NAMALWA (cell line): ENCODE results near the gene LAMC2.
A peak's percentile ranks its signal among the peaks of the same experiment; 100 is the strongest.

Experiments used
- DNase-seq: peaks from one replicate; pipeline ENCODE4 v3.0.0-alpha.2; 2015; ENCODE audit warnings: low spot score

Gene LAMC2

DNA sequence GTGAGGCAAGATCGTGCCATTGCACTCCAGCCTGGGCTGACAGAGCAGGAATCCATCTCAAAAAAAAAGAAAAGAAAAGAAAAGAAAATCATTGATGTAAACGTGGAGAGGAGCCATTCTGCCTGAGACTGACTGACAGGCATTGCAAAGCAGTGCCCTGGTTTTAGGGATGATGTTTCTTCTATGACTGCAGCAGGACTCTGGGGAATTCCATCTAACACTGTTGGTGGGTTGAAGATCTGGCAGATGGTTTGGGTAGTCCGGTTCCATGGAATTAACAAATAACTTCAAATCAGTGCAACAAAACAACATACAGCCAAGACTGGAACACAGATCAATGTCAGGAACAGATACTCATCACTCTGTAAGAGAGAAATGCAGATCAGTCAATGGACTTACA lies 17.8 kb upstream of the LAMC2 start:
- DNase-seq: no peak

DNA sequence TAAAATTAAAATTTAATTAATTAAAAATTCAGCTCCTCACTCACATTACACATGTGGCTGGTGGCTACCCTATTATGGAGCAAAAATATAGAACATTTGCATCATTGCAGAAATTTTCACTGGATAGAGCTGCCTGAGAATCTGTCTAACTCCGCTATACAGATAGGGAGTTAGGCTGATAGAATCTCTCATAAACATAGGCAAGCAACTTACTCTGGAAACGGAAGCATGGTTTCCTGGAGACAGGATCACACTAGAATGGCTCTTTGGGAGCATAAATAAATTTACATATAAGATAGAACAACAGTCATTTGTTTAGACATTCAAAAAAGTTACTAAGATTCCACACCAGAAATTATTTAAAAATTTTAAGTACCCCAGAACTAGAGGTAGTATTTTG lies 12.2 kb upstream of the LAMC2 start:
- DNase-seq: no peak

DNA sequence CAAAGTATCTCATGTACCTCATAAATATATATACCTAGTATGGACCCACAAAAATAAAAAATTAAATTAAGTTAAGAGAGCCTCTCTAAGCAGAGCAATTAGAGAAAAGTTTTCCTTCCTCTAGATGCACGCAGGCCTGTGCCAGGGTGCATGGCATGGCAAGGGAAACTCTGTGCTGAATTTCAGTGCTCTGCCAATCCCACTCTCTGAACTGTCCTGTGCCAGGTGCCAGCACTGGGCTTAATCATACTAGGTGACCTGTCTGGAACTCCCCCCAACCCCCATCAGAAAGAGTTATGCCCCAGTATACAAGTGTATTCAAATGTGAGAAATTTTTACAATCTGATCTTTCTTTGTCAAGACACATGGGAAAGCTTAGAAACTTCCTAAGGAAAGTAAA lies 10.4 kb upstream of the LAMC2 start:
- no peak for DNase-seq

DNA sequence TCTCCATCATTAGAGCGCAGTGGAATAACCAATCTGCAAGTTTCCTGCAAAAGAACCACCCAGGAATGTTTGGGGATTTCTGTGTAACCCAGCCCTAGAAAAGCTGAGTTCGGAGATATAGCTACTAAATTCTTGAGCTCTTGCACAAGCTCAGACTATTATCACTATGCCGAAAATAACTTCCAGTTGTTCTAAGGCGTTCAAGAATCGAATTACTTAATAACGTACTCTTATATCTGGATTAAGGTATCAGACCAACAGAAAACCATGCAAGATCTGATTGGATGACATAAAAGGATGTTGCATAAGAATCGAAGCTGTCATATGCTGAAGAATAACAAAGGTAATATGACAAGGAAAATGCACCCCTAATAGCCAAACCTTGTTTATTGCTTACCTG lies 7.5 kb upstream of the LAMC2 start:
- no peak for DNase-seq

DNA sequence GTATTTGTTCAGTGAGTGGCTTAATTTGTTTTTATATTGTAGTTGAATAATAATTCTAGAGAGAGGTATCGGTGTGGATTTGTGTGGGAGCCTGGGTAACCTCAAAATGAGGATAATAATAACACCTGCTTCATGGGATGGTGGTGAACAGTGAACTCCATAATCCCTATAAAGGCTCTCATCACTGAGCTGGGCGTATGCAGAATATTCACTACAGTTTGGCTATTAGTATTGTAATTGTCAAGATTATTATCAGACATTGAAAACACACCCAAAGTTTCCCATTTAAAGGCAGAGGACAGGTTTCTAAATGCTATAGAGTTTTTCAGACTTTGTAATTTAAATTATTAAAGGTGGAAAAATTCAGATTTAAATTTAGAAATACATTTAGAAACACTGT lies 7.0 kb upstream of the LAMC2 start:
- DNase-seq: no peak

DNA sequence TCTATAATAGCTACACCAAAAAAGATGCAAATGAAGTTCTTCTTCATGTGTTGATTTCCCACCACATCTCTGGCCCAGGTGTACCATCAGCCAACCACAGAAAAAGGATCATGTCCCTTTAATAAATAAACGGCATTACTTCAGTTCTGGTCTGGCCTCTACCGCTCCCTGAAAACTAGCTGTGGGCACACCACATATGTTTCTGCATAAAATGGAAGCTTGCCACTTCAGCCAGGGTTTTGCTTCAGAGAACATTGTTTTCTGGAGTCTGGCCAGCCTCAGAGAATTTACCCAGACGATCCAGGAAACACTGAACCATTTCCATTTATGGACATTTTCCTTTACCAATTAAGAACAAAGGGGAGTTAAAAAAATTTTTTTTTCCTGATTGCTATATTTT lies 5.8 kb upstream of the LAMC2 start:
- no peak for DNase-seq

DNA sequence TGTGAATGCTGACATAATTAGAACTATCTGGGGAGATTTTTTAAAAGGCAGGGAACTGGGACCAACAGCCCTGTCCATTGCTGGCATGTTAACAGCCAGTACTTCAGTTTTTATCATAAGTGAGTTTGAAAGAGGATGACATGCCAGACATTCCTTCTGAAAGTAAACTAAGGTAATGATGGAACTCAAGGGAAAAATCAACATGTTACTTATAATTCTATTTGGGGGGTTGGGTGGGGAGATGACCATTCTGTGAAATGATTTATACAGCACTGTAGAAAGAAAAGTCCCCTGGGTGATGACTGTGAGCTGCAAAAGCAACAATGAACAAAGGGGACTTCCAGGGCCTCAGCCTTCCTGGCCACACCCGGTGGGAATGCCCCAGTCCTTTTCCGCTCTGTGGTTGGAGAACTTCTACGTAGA lies 5.4 kb upstream of the LAMC2 start:
- no peak for DNase-seq

DNA sequence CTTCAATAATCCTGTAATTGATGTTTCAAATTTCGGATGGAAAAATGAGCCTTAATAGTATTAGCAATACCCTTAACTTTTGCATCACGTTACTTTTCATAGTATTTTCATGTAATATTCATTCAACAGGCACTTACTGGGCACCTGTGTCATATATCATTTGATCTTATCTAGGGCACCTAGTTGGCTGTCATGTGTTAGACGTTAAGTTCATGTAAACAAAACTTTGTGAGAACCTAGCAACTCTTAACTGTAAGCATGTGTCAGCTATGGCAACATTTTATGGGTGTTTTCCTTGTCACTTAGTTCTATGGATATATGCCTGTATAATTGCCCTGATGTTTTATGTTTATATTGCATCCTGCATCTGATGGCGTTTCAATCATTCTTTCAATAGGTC lies 777 bp downstream of the LAMC2 start:
- DNase-seq: no peak

DNA sequence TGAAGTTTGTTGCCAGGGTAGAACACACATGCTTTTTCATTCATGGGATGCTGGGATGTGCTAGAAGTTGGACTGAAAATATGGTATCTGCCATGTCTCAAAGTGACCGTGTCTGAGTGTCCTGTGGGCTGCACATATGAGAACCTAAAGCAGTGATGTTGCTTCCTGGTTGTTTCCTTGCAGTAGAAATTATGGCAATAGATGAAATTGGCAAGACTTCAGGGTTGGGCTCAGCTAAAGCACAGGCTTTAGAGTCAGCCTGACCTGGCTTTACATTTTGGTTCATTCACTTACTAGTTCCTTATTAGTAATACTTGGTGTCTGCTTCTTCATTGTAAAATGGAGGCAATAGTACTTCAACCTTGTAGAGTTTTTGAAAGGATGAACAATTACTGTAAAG lies 2.2 kb downstream of the LAMC2 start:
- no peak for DNase-seq

DNA sequence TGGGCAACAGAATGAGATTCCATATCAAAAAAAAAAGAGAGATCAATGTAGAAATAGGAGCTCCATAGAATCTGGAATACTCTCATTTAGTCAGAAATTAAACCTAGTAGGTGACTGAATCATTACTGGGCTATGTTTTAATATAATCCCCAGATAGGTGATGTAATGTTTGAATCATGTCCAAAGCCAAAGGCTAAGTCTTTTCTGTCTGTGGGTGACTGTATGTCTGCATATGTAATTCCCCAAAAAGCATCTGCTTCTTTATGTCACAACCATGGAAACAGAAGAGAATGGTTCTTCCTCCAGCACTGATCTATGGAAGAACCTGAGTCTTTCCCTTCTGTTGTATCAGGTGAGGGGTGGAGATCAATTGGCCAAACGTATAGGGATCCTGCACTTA lies 5.8 kb downstream of the LAMC2 start:
- DNase-seq: no peak

DNA sequence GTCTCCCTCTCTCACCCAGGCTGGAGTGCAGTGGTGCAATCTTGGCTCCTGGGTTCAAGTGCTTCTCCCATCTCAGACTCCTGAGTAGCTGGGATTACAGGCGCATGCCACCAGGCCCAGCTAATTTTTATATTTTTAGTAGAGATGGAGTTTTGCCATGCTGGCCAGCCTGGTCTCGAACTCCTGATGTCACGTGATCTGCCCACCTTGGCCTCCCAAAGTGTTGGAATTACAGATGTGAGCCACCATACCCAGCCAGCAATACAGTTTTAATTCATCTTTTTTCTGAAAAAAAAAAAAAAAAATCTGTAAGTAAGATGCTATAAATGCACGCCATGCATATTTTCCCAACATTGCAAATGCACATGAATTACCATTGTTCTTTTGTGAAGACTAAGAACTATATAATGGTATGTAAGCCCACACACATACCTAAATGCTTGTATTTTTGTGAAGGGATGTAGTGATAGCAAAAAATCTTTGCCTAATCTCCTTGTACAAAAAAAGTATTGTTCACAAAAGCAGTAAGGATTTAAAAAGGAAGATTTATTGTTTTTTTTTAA lies 8.0 kb downstream of the LAMC2 start:
- no peak for DNase-seq

DNA sequence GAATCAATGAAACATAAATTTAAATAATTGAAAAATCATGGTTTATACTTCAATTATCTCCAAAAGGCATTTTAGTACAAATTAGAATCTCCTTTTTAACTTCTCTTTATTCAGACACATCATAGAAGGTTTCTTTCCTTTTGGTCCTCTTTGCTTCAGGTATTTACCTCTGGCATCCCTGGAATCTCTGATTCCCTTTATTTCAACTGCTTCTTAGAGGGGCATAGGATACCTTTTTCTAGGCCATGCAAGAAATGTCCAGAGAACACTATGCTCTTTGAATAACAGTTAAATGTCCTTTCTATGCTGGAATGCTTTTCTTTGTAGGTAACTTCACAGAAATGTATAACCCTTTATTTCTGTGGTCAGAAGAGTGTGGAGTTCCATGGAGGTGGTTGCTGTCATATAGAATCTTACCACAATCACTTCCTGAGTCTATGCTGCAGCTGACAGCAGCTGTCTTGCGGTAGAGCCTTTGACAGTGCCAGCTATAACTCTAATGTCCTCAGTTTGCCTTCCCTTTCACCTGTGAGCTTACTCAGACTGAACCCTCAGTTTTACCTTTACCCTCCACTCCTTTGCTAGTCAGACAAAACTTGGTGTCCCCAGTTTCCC lies 8.6 kb downstream of the LAMC2 start:
- peak; percentile 49 for DNase-seq

DNA sequence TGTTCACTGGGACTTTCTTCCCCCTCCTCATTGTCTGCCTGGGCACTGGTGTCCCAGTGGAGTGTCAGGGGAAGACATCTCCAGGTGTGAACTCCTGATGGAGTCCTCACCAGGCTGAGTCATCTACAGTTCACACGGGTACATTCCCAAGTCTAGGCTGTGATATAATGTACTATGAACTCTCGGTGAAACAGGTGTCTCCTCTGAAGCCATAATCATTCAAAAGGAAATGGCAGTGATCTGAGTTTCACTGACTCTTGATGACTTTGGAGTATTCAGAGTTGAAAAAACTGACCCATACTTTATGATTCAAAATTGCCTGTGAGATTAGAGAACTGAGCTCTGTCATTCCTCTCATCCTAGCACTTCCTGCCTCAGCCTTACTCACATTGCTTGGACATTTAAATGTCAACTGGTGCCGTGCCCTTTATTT lies 9.1 kb downstream of the LAMC2 start:
- no peak for DNase-seq

DNA sequence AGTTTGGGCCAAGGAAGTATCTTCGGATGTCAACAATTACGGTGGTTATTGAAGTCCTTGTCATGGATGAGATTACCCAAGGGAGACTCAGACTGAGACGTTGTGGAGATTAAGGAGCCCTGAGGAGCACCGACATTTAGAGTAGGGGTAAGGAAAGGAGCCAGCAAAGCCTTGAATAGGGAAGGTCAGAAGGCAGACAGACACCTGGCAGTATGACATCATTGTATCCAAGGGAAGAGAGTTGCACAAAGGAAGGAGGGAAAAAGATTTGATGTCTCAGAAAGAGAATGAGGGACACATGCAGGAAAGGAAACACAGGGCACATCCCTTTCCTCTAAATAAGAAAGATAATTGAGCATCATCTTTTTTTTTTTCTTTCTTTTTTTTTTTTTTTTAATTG lies 11.7 kb downstream of the LAMC2 start:
- DNase-seq: no peak

DNA sequence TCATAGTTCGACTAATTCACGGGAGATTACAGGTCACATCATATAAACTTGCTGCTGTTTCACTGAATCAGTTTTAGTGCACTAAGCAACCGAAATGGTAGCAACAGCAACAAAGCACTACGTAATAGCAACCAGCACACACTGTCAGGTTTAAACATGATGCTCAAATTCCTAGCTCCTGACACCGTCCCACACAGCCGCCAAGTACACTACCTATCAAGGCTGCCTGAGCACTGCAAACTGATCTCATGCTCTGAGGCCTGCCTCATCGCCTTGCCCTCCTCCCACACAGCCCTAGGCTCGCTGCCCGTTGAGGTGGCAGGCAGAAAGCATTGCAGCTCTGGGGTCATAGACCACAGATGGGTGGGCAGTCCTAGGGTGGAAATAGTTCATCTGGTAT lies 12.4 kb downstream of the LAMC2 start:
- no peak for DNase-seq

DNA sequence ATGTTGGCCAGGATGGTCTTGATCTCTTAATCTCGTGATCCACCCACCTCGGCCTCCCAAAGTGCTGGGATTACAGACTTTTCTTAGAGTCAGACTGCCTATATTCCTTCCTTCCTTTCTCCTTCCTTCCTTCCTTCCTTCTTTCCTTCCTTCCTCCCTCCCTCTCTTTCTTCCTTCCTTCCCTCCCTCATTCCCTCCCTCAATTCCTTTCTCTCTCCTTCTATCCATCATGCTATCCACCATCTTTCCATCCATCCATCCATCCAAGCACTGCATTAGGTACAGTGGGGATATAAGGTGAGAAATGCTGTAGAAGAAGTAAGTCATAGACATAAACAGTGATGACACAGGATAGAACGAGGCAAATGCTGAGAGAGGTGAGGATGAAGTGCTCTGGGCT lies 13.2 kb downstream of the LAMC2 start:
- no peak for DNase-seq

DNA sequence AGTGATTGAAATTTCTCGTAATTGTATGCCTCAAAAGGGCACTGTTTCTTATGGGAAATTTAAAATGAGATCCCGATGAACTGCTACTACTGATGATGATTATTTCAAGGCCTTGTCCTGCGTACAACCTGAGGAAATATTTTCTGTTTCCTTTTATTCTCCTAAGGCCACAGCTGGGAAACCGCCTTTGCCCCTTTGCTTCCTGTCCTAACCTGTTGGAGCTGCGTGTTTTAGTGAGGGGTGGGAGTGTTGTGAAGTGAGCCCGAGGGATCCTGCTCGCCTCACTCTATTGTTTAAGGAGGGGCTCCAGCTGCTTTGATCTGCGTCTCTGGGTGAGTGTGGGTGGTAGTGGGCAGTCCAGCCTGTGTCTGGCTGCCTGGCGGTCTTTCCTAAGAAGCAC lies 14.4 kb downstream of the LAMC2 start:
- no peak for DNase-seq

DNA sequence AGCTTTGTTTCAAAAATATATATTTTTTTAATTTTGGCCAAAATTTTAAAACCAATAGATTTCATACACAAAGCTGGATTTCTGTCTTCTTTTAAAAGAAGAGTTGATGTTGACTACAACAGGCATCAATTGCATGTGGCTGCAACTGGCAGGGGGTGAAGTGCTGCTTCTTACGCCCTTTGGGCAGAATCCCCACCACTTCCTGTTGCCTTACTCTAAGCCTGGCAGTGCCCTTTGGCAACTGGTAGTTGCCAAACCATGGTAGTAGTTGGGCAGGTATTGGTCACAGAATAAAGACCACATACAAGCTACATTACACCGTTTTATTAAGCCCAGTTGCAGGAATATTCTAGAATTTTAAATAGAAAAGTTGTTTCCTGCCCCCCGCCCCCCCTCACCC lies 17.0 kb downstream of the LAMC2 start:
- no peak for DNase-seq

DNA sequence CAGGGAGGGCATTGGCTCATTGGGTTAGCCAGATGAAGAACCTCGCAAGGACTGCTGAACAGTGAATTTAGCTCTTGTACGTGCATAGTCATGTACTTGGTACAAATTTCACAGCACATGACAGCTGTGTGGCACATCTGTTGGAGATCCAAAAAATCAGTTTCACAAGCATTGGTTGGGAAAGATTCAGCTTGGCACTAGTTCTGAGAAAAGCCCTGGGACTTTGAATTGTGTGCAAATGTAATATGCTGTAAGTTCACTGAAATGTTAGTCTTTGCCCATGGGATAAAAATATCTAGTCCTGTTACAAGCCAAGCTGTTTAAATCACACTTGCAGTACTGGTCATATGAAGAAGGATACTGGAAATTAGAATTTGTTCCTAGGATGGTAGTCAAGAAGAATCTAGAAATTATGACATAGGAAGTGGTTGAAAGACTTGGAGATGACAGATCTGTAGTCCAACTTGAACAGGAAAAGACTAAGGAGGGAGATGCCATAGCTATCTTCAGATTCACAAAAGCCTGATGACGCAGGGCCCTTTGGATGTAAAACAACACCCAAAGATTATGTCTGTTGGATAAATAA lies 19.2 kb downstream of the LAMC2 start:
- DNase-seq: no peak

DNA sequence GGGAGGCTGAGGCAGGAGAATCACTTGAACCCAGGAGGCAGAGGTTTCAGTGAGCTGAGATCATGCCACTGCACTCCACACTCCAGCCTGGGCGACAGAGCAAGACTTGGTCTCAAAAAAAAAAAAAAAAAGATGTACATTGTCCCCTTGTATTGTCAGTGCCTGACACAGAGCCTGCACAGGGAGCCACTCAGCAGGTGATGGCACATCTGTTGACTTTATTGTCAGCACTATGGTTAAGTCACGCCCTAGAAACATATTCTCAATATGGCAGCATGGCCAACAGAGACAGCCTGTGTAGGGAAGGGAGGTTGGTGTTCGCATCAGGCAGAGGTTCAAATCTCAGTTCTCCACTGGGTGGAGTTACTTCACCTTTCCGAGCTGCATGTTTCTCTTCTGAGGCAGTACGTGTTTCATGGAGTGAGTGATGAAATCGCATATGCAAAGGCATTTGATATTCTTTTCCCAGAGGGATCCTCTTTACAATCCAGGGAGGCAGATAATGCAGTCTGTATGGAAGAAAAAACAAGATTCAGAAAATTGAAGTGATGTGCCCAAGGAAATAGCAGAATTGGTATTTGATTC lies 20.6 kb downstream of the LAMC2 start:
- DNase-seq: no peak

DNA sequence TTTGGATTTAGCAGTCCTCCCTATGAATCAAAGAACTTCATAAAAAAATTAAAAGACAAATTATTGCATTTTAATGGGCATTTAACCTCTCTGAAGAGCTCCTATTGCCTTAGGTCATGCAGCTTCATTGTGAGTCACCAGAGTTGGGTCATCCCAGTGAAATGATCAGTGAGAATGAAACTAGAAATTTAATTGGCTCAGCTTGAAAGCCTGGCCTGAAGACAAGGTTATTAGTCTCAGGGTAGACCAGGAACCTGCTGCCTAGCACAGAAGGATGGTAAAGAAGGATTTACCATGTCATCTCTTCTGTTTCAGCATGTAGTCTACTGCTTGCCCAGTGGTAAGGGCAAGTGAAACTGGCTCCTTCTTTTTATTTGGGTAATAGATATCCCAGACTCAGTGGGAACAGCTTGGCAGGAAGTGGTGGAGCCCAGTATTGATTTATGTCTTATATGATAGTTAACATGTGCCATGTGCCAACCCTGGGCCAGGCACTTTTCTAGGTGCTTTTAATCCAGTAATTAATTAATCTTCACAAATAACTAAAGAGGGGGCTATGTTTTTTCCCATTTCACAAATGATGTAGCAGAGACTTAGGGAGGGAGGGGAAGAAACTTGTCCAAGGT lies 23.6 kb downstream of the LAMC2 start:
- no peak for DNase-seq

DNA sequence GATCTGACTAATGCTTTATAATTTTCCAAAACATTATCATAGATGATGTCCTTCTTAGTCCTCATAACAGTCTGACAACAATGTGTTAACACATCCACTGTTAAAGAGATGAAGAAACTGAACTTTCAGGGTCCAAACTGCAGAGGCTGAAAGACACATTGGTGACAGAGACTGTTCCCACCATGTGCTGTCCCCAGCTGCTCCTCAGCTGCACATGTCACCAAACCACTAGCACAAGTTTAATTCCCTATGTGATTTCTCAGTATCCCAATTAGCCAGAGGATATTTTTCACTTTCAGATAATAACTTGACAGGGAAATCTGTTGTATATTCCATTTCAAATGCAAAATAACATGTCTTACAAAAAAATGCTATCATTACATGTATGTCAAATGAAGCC lies 24.6 kb downstream of the LAMC2 start:
- no peak for DNase-seq

DNA sequence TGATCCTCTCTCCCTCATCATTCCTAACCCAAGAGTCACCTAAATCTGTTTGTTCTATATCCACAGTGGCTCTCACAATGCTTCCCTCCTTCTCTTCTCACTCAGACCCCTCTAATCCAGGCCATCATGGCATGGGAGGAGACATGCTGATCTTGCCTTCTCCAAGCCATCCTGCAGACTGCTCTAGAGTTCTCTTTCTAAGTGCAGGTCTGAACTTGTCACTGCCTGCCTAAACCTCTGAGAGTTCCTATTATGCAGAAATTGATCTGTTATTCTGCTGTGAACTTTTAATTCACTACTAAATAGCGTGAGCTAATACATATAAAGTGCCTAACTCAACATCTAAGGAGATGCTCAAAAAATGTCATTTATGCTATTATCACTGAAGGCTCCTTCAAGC lies 26.8 kb downstream of the LAMC2 start:
- DNase-seq: no peak
